Activated CD4-positive, alpha-beta T cell treated with anti-CD3 and anti-CD28 coated beads, Interleukin-2, amount 10 ng/mL, durations not matched to agents 7 days and 5 days (primary cell): ENCODE data around the gene DNAI1. TPM values are rescaled to one million over a fixed set of nuclear protein-coding genes. Genes with fewer than 3 reads are reported as not detected.
A peak's percentile ranks its signal among the peaks of the same experiment; 100 is the strongest.
"Not testable (repeated sequence)": the region's sequence is repeated elsewhere in the genome, so short reads cannot be mapped to it uniquely, and the experiment has no call there.

Experiments
- CTCF ChIA-PET: fragments of 350-600 bp; sonication (Branson Sonifier 250); formaldehyde crosslinking; loops from one replicate; lab custom pipeline; 2021; ENCODE audit warnings: antibody characterized with exemption; lab: Charles Lee
- POLR2A ChIA-PET: fragments of 350-600 bp; sonication (Branson Sonifier 250); formaldehyde crosslinking; loops from one replicate; lab custom pipeline; 2021; ENCODE audit warnings: antibody characterized with exemption; lab: Charles Lee
- DNase-seq: peaks from one replicate; pipeline ENCODE4 v3.0.0-alpha.2; 2020
- H3K27ac Mint-ChIP-seq: one replicate; pipeline ENCODE4 v1.8.0; 2021; ENCODE audit warnings: mild to moderate bottlenecking, moderate library complexity, mixed read lengths
- H3K27me3 Mint-ChIP-seq: one replicate; pipeline ENCODE4 v1.8.0; 2021; ENCODE audit warnings: mixed read lengths
- H3K36me3 Mint-ChIP-seq: one replicate; pipeline ENCODE4 v1.8.0; 2021; ENCODE audit warnings: low read depth, mixed read lengths
- H3K4me1 Mint-ChIP-seq: one replicate; pipeline ENCODE4 v1.8.0; 2021; ENCODE audit warnings: mixed read lengths
- H3K4me3 Mint-ChIP-seq: one replicate; pipeline ENCODE4 v1.8.0; 2021; ENCODE audit warnings: mild to moderate bottlenecking, moderate library complexity, mixed read lengths
- H3K9me3 Mint-ChIP-seq: one replicate; pipeline ENCODE4 v1.8.0; 2021; ENCODE audit warnings: mixed read lengths
- total RNA-seq, 2 experiments: library from RNA; stranded (reverse); gene quantifications; one replicate each; pipeline ENCODE4 v1.2.3, GENCODE V29; 2021

The DNAI1 gene
- total RNA-seq, 2 experiments from 2014 or later = not detected

DNA sequence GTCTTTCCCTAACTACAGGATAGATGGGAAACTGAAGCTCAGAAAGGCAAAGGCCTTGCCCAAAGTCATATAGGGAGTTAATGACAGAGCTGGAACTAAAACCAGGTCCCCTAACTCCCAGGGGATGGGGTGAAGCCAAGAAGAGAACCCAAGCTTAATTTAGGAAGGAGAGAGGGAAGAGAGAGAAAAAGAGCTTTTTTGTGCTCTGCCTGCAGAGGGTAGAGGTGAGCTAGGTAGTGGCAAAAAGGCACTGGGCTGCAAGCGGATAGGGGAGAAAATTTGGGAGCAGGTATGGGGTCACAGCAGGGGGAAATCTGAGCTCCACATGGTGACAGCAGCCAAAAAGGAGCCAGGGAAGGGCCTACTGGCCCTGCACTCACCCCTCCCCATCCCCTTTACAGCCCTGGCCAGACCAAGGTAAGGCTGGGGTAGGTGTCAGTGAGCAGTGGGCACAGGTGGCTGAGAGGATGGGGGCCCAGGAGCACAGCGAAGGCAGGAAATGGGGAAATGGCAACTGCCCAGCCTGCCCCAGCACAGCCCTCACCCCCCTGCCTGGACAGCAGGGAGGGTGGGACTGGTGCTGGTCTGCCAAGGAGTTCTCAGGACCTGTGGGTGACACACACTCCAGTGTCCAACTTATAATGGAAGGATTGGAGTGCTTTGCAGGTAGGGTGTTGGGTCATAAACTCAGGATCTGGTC is 60.9 kb downstream of the DNAI1 start:
- H3K36me3 Mint-ChIP-seq = no peaks in the 10 kb centered on the region
- DNase-seq = no peak
- no peak overlapping the region for H3K27ac Mint-ChIP-seq
- no peak overlapping the region for H3K4me3 Mint-ChIP-seq
- peaks cover 22% of the 10 kb centered on the region for H3K27me3 Mint-ChIP-seq
- ChIA-PET POLR2A (no interaction called here), CTCF (interaction anchor here (0.9 to 1.5 kb wide), 4 partner anchors 24 to 116 kb away, joined by 3 to 4 read pairs (median 4); no protein-coding TSS in a partner anchor)
- peaks cover 16% of the 10 kb centered on the region for H3K4me1 Mint-ChIP-seq
- no peaks in the 10 kb centered on the region for H3K9me3 Mint-ChIP-seq

DNA sequence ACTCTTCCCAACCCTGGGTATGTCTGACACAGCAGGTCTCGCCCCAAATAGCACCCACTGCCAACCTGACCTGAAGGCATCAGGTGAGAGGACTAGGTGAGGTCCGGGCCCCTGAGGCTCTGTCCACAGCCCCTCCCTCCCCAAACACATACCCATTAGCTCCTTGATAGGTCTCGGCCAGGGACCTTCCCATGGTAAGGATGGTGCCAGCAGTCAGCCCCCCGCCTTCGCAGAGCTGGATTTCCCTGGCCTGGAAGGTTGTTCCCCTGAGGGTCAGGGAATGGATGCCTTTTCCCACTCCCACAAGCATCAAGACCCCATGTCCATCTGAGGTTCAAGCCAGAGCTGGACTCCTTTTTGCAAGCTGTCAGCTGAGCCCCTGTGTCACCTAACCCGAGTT is 61.5 kb downstream of the DNAI1 start:
- ChIA-PET POLR2A (no interaction called here), CTCF (interaction anchor here (0.9 to 1.5 kb wide), 3 partner anchors 24 to 116 kb away, joined by 3 to 4 read pairs (median 3); no protein-coding TSS in a partner anchor)
- H3K4me1 Mint-ChIP-seq = peaks cover 22% of the 10 kb centered on the region
- no peaks in the 10 kb centered on the region for H3K9me3 Mint-ChIP-seq
- peaks cover 28% of the 10 kb centered on the region for H3K27me3 Mint-ChIP-seq
- H3K27ac Mint-ChIP-seq = no peak overlapping the region
- no peak for DNase-seq
- H3K4me3 Mint-ChIP-seq = no peak overlapping the region
- H3K36me3 Mint-ChIP-seq = no peaks in the 10 kb centered on the region

DNA sequence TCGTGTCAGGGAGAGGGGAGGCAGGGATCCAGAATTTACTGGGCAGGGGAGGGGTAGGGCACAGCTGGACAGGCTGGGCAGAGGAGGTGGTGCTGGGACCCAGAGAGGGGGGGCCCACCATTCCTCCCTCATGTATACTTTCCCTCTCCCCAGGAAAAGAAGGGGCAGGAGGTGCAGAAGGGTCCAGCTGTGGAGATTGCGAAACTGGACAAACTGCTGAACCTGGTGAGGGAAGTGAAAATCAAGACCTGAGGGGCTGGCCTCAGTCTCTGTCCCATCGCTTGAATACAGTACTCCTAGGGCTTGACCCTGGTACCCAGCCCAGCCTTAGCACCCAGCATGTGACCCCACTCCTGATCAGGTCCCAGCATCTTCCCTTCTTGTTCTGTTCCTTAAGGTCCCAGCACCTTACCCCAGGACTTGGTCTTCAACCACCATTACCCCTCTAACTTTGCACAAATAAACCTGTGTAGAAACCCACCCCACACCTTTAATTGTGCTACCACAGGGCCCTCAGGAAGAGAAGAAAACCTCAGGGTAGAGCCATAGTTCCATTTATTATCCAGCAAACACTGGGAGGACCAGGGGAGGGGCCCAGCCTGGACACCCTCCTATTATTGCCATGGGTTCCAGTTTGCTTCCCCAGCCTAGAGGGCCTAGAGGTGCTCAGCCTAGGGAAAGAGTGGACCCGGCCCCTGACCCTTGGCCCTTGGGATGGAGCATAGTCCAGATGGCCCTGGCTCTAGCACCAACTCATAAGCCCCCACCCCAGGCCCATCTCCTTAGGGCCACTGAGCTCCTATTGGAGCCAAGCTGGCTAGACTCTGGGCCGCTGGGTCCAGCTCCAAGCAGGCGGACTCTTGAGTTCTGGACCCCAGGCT is 62.1 kb downstream of the DNAI1 start:
- ChIA-PET POLR2A (no interaction called here), CTCF (no interaction called here)
- Mint-ChIP-seq H3K36me3 (no peaks in the 10 kb centered on the region), H3K9me3 (no peaks in the 10 kb centered on the region), H3K4me3 (no peak overlapping the region), H3K4me1 (peaks cover 22% of the 10 kb centered on the region), H3K27ac (no peak overlapping the region), H3K27me3 (peaks cover 32% of the 10 kb centered on the region)
- DNase-seq = no peak

DNA sequence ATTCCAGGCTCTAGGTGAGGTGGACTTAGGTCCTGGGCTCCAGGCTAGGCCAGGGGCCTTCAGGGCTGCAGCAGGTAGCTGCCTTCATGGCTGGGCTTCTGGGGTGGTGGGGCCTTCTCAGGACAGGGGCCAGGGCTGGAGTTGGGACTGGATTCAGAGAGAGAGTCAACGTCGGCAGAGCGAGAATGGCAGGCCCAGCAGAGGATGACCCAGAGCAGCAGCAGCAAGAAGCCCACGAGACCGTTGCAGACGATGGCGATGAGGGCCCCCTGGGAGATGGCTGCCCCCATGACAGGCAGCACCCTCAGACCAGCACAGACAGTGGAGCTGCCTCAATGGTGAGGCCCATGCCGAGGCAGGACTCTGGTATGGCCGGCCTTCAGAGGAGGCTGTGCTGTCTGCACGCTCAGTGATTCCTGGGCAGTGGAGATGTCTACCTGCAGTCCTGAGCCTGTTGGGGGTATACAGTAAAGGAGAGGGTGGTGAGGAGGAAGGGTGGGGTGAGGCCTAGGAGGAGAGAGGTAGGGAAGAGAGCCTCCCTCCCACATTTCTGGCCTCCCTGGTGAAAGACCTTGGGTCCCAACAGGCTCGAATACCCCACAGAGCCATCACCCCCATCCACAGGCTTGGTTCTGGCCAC is 62.9 kb downstream of the DNAI1 start:
- POLR2A ChIA-PET = no interaction called here
- no peak overlapping the region for H3K27ac Mint-ChIP-seq
- H3K4me3 Mint-ChIP-seq = no peak overlapping the region
- no peaks in the 10 kb centered on the region for H3K9me3 Mint-ChIP-seq
- peaks cover 22% of the 10 kb centered on the region for H3K4me1 Mint-ChIP-seq
- peaks cover 35% of the 10 kb centered on the region for H3K27me3 Mint-ChIP-seq
- CTCF ChIA-PET = no interaction called here
- no peak for DNase-seq
- no peaks in the 10 kb centered on the region for H3K36me3 Mint-ChIP-seq

DNA sequence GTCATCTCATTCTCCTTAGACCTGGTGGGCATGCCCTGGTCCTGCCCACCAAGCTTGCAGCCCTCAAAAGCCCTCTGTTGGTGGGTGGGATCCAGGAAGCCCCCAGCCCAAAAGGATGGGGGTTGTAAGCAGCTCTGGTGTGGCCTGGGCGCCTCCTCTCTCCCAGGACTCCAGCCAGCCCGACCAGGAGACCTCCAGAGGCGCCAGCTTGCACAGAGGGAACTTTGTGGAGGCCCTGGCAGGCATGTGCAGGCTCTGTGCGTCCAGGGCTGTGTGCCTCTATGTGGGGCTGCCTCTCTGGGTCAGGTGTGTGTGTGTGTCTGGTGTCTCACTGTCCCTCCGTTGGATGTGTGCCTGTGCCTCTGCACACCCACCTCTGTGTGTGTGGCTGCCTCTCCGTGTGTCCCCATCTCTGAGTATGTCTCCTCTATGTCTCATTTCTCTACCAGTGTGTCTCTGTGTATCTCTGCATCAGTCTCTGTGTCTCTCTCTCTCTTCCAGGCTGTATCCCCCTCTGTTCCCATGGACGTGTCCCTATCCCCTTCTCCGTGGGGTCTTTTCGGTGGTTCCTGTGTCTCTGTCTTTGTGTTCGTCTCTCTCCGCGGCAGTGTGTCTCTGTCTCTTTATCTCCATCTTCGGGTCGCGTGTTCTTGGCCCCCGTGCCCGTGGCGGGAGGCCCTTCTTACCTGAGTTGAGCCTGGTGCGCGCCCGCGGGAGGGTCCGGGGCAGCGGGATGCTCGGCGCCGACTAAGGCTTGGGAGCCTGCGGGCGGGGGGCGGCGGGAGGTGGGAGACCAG is 63.7 kb downstream of the DNAI1 start:
- ChIA-PET CTCF (no interaction called here), POLR2A (no interaction called here)
- no peak for DNase-seq
- Mint-ChIP-seq H3K27me3 (peaks cover 36% of the 10 kb centered on the region), H3K9me3 (no peaks in the 10 kb centered on the region), H3K4me1 (peaks cover 22% of the 10 kb centered on the region), H3K27ac (no peak overlapping the region), H3K4me3 (peak overlapping the region; percentile 61), H3K36me3 (no peaks in the 10 kb centered on the region)

DNA sequence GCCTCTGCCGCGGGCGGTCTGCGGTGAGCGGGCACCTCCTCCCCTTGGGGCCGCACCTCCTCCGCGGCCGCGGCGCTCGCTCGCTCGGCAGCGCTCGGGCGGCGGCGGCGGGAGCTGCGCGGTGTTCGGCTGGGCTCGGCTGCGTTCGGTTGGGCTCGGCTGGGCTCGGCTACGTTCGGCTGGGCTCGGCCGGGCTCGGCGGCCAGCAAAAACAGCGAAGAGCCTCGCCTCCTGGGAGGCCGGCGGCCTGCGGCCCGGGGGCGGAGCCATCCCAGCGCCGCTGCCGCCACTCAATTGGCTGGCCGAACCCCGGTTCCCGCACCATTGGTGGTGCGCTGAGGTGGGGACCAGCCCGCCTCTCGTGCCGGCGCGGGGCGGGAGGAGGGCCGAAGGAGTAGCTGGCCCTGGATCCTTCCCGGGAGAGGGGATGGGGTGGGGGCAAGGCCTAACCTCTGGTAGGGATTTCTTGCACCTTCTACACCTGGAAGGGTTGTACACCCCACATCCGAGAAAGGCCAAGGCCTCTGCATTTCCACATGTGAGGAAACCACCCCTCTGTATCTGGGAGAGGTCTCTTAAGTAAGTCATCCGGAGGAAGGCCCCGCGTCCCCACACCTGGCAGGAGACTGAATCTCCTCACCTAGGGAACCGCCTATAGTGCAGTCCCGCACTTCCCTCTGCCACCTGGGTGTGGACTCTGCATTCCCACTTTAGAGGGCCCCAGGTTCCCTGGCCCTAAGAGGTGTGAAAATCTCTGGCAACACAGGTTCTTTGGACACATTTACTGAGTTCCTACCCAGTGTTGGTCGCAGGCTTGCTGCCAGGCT is 64.6 kb downstream of the DNAI1 start, which contains the start of gene ENHO:
Gene ENHO, minus strand, starts transcription at position 20 of the 827 bp plus-strand sequence. CDS start 1,295 bp downstream, outside the sequence.
- H3K36me3 Mint-ChIP-seq = no peaks in the 10 kb centered on the region
- H3K9me3 Mint-ChIP-seq = no peaks in the 10 kb centered on the region
- peaks cover 22% of the 10 kb centered on the region for H3K4me1 Mint-ChIP-seq
- H3K4me3 Mint-ChIP-seq = peak within 1 kb of the TSS; percentile 61
- DNase-seq = peak; percentile 85
- peaks cover 40% of the 10 kb centered on the region for H3K27me3 Mint-ChIP-seq
- POLR2A ChIA-PET = no interaction called here
- CTCF ChIA-PET = interaction anchor here (0.6 to 2.7 kb wide), 6 partner anchors 8 to 494 kb away, joined by 3 to 10 read pairs (median 4); no protein-coding TSS in a partner anchor
- H3K27ac Mint-ChIP-seq = no peak within 1 kb of the TSS

DNA sequence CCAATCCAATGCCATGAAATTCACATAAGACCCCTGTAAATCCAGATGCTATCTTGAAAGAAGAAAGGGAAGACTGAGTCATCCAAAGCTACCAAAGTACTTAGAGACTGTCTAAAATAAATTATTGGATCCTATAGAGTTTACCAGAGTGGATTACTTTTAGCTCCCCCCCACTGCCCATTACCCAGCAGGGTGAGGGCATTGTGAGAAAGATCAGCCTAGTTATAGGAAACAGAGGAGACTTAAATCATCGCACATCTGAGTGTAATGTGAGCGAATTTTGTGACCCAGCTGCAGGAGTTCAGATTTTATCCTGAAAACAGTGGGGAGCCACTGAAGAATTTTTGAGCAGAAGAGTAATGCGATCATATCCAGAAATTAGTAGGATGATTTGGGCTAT is 65.7 kb downstream of the DNAI1 start:
- Mint-ChIP-seq H3K9me3 (no peaks in the 10 kb centered on the region), H3K27ac (no peak overlapping the region), H3K4me3 (no peak overlapping the region), H3K27me3 (peaks cover 46% of the 10 kb centered on the region), H3K36me3 (no peaks in the 10 kb centered on the region), H3K4me1 (peaks cover 22% of the 10 kb centered on the region)
- ChIA-PET CTCF (interaction anchor here (0.6 to 2.7 kb wide), 6 partner anchors 9 to 495 kb away, joined by 3 to 10 read pairs (median 5); no protein-coding TSS in a partner anchor), POLR2A (interaction anchor here (0.5 to 0.6 kb wide), 2 partner anchors 57 to 1464 kb away, joined by 3 to 4 read pairs; no protein-coding TSS in a partner anchor)
- no peak for DNase-seq

DNA sequence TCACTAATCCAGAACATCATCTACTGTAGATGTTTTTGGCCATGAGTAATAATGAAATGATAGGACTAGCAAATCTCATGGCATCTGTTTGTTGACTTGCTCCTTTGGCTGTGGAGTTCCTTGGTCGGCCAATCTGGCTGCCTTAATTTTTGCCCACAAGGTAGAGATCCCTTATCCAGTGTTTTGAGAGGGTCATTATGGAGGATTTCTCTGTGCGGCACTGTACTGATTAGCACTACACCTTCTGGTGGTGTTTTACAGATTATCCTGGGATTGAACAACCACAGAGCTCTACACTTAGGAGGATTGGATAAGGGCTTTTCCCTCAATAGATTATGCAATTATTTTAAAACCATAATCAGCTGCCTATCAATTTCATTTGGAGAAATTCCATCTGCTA is 67.4 kb downstream of the DNAI1 start:
- CTCF ChIA-PET = no interaction called here
- Mint-ChIP-seq H3K4me3 (no peak overlapping the region), H3K4me1 (peaks cover 22% of the 10 kb centered on the region), H3K27ac (no peak overlapping the region), H3K36me3 (no peaks in the 10 kb centered on the region), H3K9me3 (no peaks in the 10 kb centered on the region), H3K27me3 (peaks cover 54% of the 10 kb centered on the region)
- POLR2A ChIA-PET = no interaction called here
- DNase-seq = no peak

DNA sequence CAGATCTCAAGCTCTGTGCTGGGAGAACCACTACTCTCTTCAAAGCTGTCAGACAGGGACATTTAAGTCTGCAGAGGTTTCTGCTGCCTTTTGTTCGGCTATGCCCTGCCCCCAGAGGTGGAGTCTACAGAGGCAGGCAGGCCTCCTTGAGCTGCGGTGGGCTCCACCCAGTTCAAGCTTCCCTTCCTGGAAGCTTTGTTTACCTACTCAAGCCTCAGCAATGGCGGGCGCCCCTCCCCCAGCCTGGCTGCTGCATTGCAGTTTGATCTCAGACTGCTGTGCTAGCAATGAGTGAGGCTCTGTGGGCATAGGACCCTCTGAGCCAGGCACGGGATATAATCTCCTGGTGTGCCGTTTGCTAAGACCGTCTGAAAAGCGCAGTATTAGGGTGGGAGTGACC is 73.4 kb downstream of the DNAI1 start:
- H3K27ac Mint-ChIP-seq, H3K9me3 Mint-ChIP-seq, H3K36me3 Mint-ChIP-seq, H3K4me1 Mint-ChIP-seq, POLR2A ChIA-PET, H3K4me3 Mint-ChIP-seq, DNase-seq: not testable (repeated sequence)
- CTCF ChIA-PET = interaction anchor here (1.4 kb wide), 1 partner anchor 25 kb away, joined by 3 read pairs; no protein-coding TSS in a partner anchor
- H3K27me3 Mint-ChIP-seq = peaks cover 42% of the 10 kb centered on the region

DNA sequence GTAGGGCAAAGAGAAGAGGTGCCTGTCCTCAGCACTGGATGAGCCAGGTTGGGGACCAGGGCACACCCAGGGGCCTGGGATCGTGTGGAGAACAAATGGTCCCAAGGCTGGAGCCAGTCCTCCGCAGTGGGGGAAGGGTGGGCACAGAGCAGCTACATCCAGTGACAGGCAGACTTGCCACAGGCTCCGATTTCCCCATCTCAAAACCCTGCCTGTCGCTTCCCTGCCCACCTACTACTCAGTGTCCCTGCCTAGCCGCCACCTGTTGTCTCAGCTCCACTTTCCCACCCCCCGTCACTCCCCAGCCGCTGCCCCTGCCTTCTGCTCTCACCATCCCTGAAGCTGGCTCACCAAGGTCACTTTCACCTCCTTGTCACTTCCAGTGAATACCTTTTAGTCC is 78.1 kb downstream of the DNAI1 start:
- Mint-ChIP-seq H3K27ac (no peak overlapping the region), H3K4me3 (no peak overlapping the region), H3K27me3 (peaks cover 12% of the 10 kb centered on the region), H3K4me1 (no peaks in the 10 kb centered on the region), H3K9me3 (no peaks in the 10 kb centered on the region), H3K36me3 (no peaks in the 10 kb centered on the region)
- no peak for DNase-seq
- ChIA-PET POLR2A (no interaction called here), CTCF (interaction anchor here (1.0 kb wide), 1 partner anchor 26 kb away, joined by 3 read pairs; no protein-coding TSS in a partner anchor)

DNA sequence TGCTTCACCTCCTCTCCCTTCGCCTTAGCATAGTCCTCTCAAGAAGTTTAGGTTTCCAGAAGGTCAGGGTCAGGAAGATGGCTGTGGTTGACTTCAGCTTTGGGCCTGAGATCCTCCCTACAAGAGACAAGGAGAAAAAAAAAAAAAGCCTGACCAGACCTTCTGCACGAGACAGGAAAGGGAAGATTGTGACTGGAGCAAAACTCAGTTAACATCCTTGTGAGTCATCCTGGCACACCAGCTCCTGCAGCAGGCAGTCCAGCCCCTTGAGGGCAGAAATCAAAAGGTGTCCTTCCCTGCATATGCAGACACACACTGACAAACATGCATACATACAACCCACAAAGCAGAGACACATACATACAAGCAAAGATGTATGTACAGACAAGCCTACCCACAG is 82.2 kb downstream of the DNAI1 start:
- Mint-ChIP-seq H3K36me3 (no peaks in the 10 kb centered on the region), H3K27me3 (peaks cover 18% of the 10 kb centered on the region), H3K4me3 (no peak overlapping the region), H3K4me1 (no peaks in the 10 kb centered on the region), H3K9me3 (no peaks in the 10 kb centered on the region), H3K27ac (no peak overlapping the region)
- POLR2A ChIA-PET = no interaction called here
- no peak for DNase-seq
- CTCF ChIA-PET = interaction anchor here (0.6 kb wide), 1 partner anchor 1087 kb away, joined by 3 read pairs; no protein-coding TSS in a partner anchor
